Calu3 (cell line): ENCODE results near the gene ECI1. TPM values are rescaled to one million over a fixed set of nuclear protein-coding genes. Genes with fewer than 3 reads are reported as not detected.

Experiments used
- BruUV-seq: library from RNA; stranded (reverse); fragments of 400-500 nt; replicated peaks from 2 replicates; lab custom pipeline; 2021; lab: Mats Ljungman, UMichigan
- CTCF ChIA-PET: fragments of 300-600 bp; sonication (Branson Sonifier 250); formaldehyde crosslinking; loops from one replicate; lab custom pipeline; 2022; ENCODE audit warnings: antibody characterized with exemption; lab: Charles Lee
- DNase-seq: peaks from one replicate; pipeline ENCODE4 v3.0.0; 2022
- H3K27ac Mint-ChIP-seq: one replicate; pipeline ENCODE4 v1.8.0; 2022; ENCODE audit warnings: mixed read lengths; ENCODE audit not compliant: unreplicated experiment
- H3K27me3 Mint-ChIP-seq: one replicate; pipeline ENCODE4 v1.8.0; 2022; ENCODE audit warnings: mixed read lengths; ENCODE audit not compliant: unreplicated experiment
- H3K36me3 Mint-ChIP-seq: one replicate; pipeline ENCODE4 v1.8.0; 2022; ENCODE audit warnings: mild to moderate bottlenecking, moderate library complexity, mixed read lengths; ENCODE audit not compliant: insufficient read depth, unreplicated experiment
- H3K4me1 Mint-ChIP-seq: one replicate; pipeline ENCODE4 v1.8.0; 2022; ENCODE audit warnings: mild to moderate bottlenecking, low read depth, mixed read lengths; ENCODE audit not compliant: unreplicated experiment
- H3K4me3 Mint-ChIP-seq: one replicate; pipeline ENCODE4 v1.8.0; 2022; ENCODE audit warnings: mild to moderate bottlenecking, low read depth, moderate library complexity, mixed read lengths; ENCODE audit not compliant: unreplicated experiment
- H3K9me3 Mint-ChIP-seq: one replicate; pipeline ENCODE4 v1.8.0; 2022; ENCODE audit warnings: low read depth, mixed read lengths; ENCODE audit not compliant: unreplicated experiment
- intact Hi-C: fragments of 100-400 bp; cut with micrococcal nuclease; formaldehyde crosslinking; loops from one replicate; pipeline ENCODE4 v1.10.0; 2022; ENCODE audit not compliant: unreplicated experiment
- total RNA-seq: library from RNA; stranded (reverse); gene quantifications from 2 replicates; pipeline ENCODE4 v1.2.3, GENCODE V29; 2022
- TF ChIP-seq, protein P1 (sequence below): fragments of 200-600 bp; IDR thresholded peaks from one replicate; pipeline ENCODE4 v1.8.0; 2022; ENCODE audit warnings: antibody characterized with exemption; ENCODE audit not compliant: unreplicated experiment

The ECI1 gene
- total RNA-seq, 1 experiment from 2014 or later, result 85.7 TPM

DNA sequence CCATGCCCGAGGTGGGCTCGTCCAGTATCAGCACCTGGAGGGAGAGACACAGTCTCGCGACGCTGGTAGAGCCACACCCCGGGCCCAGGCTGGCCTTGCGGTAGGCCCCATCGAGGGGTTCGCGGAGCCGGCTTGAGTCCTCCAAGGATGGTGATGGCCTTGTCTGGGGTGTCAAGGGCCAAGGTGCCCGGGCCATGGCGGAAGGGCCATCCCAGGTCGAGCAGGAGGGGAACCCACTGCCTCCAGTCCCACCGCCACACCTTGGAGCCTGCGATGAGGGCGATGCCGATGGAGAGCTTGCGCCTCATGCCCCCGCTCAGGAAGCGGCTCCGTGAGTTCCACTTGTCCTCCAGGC lies 46.1 kb upstream of the ECI1 start:
- no peak for DNase-seq
- no peaks in the 10 kb centered on the region for H3K9me3 Mint-ChIP-seq
- no peaks in the 10 kb centered on the region for H3K4me1 Mint-ChIP-seq
- intact Hi-C loops, result no loop called here
- TF ChIP-seq, protein P1, sequence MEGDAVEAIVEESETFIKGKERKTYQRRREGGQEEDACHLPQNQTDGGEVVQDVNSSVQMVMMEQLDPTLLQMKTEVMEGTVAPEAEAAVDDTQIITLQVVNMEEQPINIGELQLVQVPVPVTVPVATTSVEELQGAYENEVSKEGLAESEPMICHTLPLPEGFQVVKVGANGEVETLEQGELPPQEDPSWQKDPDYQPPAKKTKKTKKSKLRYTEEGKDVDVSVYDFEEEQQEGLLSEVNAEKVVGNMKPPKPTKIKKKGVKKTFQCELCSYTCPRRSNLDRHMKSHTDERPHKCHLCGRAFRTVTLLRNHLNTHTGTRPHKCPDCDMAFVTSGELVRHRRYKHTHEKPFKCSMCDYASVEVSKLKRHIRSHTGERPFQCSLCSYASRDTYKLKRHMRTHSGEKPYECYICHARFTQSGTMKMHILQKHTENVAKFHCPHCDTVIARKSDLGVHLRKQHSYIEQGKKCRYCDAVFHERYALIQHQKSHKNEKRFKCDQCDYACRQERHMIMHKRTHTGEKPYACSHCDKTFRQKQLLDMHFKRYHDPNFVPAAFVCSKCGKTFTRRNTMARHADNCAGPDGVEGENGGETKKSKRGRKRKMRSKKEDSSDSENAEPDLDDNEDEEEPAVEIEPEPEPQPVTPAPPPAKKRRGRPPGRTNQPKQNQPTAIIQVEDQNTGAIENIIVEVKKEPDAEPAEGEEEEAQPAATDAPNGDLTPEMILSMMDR, result no peak
- H3K27me3 Mint-ChIP-seq, result no peaks in the 10 kb centered on the region
- CTCF ChIA-PET, result no interaction called here
- no peak overlapping the region for H3K27ac Mint-ChIP-seq
- H3K36me3 Mint-ChIP-seq, result no peaks in the 10 kb centered on the region
- H3K4me3 Mint-ChIP-seq, result no peak overlapping the region
- BruUV-seq, result no TSS peak

DNA sequence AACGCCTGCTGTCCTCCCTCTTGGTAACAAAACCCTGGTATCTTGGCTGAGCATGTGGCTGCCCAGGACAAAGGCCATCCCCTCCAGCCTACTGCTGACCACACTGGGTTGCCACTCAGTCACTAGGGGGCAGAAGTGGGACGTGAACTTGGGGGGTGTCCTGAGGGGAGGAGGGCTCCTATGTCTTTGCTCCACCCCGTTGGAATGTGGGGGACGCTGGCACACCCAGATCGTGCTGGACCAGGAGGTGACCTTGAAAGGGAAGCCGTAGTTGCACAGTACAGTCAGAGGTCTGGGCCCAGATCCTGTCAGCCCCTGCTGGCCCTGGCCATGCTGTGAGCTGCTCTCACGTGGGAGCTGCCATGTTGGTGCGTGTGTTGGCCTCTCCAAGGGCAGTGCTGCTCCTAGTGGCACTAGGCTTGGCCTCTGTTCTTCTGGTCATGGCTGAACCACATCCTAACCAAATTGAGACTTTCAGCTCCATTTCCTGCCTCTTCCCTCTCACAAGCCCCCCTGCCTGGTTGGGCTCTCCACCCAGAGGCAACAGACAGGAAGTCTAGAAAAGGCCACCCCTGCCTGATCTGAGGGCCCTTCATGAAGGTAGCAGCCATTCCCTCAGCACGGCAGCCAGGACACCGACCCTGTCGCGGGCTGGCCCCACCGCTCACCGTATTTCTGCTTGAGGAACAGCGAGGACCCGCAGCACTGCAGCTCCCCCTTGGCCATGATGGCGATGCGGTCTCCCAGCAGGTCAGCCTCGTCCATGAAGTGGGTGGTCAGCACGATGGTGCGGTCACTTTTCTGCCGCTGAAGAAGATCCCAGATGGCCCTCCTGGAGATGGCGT lies 45.5 kb upstream of the ECI1 start:
- CTCF ChIA-PET, result no interaction called here
- peak; percentile 39 for DNase-seq
- no peak overlapping the region for H3K27ac Mint-ChIP-seq
- no peaks in the 10 kb centered on the region for H3K9me3 Mint-ChIP-seq
- H3K4me3 Mint-ChIP-seq, result no peak overlapping the region
- no peaks in the 10 kb centered on the region for H3K36me3 Mint-ChIP-seq
- H3K4me1 Mint-ChIP-seq, result no peaks in the 10 kb centered on the region
- intact Hi-C loops, result no loop called here
- TF ChIP-seq, protein P1, result peak; percentile 29
- no peaks in the 10 kb centered on the region for H3K27me3 Mint-ChIP-seq
- no TSS peak for BruUV-seq

DNA sequence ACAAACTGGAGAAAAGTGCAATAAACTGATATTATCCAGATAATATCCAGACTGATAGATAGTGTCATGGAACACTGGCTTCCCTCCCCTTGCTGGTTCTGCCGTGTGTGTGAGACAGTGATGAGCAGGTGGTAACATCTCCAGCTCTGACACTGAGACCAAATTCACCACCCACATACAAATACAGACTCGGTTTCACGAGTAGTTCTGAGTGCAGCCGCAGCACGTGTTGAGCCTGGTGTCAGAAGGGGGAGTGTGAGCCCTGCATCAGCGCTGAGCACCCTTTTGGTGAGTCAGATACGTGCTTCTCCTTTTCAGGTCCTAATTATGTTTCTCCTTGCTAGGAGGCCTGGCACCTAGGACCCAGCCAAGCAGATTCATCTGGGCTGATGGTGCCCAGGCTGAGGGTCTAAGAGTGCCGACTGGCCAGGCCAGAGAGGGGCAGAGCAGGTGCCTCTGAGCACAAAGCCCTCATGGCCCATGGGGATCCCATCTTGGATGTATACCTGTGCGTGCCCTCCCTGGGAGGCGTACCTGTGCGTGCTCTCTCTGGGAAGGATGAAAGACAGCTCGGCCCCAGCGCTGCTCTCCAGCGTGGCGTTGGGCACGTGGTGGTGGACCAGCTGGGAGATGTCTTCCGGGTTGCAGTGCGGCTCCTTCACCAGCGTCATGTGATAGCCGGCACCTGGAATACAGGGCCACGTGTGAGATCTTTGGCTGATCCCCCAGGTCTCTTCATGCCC lies 43.8 kb upstream of the ECI1 start:
- TF ChIP-seq, protein P1, result no peak
- DNase-seq, result no peak
- Mint-ChIP-seq H3K27me3 (no peaks in the 10 kb centered on the region), H3K4me3 (no peak overlapping the region), H3K4me1 (no peaks in the 10 kb centered on the region), H3K36me3 (no peaks in the 10 kb centered on the region), H3K27ac (no peak overlapping the region), H3K9me3 (no peaks in the 10 kb centered on the region)
- BruUV-seq, result no TSS peak
- intact Hi-C loops, result no loop called here
- CTCF ChIA-PET, result interaction anchor here (0.6 kb wide), 1 partner anchor 747 kb away, joined by 4 read pairs; no protein-coding TSS in a partner anchor

DNA sequence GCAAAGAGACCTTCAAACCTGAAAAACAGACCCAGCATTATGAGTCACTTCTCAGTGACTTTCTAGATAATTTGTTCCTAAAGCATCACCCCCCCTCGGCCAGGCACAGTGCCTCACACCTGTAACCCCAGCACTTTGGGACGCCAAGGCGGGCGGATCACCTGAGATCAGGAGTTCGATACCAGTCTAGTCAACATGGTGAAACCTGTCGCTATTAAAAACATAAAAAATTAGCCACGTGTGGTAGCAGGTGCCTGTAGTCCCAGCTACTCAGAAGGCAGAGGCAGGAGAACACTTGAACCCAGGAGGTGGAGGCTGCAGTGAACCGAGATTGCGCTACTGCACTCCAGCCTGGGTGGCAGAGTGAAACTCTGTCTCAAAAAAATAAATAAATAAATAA lies 40.8 kb upstream of the ECI1 start:
- H3K36me3 Mint-ChIP-seq, result no peaks in the 10 kb centered on the region

More for the DNA sequence above, 40.8 kb upstream of the ECI1 start:
- no TSS peak for BruUV-seq
- Mint-ChIP-seq H3K4me1 (no peaks in the 10 kb centered on the region), H3K4me3 (no peak overlapping the region), H3K9me3 (no peaks in the 10 kb centered on the region), H3K27me3 (no peaks in the 10 kb centered on the region), H3K27ac (no peak overlapping the region)
- intact Hi-C loops, result no loop called here
- TF ChIP-seq, protein P1, result no peak
- DNase-seq, result no peak
- CTCF ChIA-PET, result interaction anchor here (1.3 kb wide), 1 partner anchor 128 kb away, joined by 3 read pairs; no protein-coding TSS in a partner anchor
